GM18873 (cell line): ENCODE data around the gene SLC29A2.
"Not testable (repeated sequence)": the region's sequence is repeated elsewhere in the genome, so short reads cannot be mapped to it uniquely, and the experiment has no call there.

Experiments used
- ATAC-seq: cut with Tn5 transposase; IDR thresholded peaks from one replicate; pipeline ENCODE4 v1.9.1; 2021; ENCODE audit warnings: mild to moderate bottlenecking, moderate library complexity, moderate number of reproducible peaks; ENCODE audit not compliant: unreplicated experiment, low FRiP score

The SLC29A2 gene

GRCh38 chr11:66386171-66387069, 14.9 kb upstream of the SLC29A2 start:
- ATAC-seq: no peak

GRCh38 chr11:66384316-66384715, 12.8 kb upstream of the SLC29A2 start:
- ATAC-seq: not testable (repeated sequence)

- ATAC-seq: not testable (repeated sequence)
Observed at GRCh38 chr11:66380264-66380663, 8.7 kb upstream of the SLC29A2 start.

GRCh38 chr11:66373690-66374287, 2.2 kb upstream of the SLC29A2 start:
- not testable (repeated sequence) for ATAC-seq

GRCh38 chr11:66373265-66373664, 1.7 kb upstream of the SLC29A2 start:
- no peak for ATAC-seq

GRCh38 chr11:66369073-66369894, 2.3 kb downstream of the SLC29A2 start:
- no peak for ATAC-seq

GRCh38 chr11:66368484-66368883, 3.1 kb downstream of the SLC29A2 start:
- no peak for ATAC-seq

GRCh38 chr11:66367561-66368312, 3.8 kb downstream of the SLC29A2 start:
- no peak for ATAC-seq

GRCh38 chr11:66366844-66367477, 4.6 kb downstream of the SLC29A2 start:
- no peak for ATAC-seq

GRCh38 chr11:66365711-66366619, 5.6 kb downstream of the SLC29A2 start:
- ATAC-seq: no peak

- ATAC-seq: no peak
Observed at GRCh38 chr11:66365166-66365565, 6.4 kb downstream of the SLC29A2 start.

GRCh38 chr11:66363805-66364535, 7.6 kb downstream of the SLC29A2 start:
- no peak for ATAC-seq

- no peak for ATAC-seq
Observed at GRCh38 chr11:66363187-66363601, 8.4 kb downstream of the SLC29A2 start.

- no peak for ATAC-seq
Observed at GRCh38 chr11:66362481-66363147, 8.9 kb downstream of the SLC29A2 start.

GRCh38 chr11:66361502-66361941, 10.0 kb downstream of the SLC29A2 start:
- ATAC-seq: no peak

GRCh38 chr11:66360406-66361073, 11.0 kb downstream of the SLC29A2 start:
- ATAC-seq: no peak

- no peak for ATAC-seq
Observed at GRCh38 chr11:66359662-66360087, 11.9 kb downstream of the SLC29A2 start.
